Activated T-cell treated with anti-CD3 and anti-CD28 coated beads for 24 hours (primary cell): Measurements from ENCODE around the gene AKT2.
"Not testable (repeated sequence)": the region's sequence is repeated elsewhere in the genome, so short reads cannot be mapped to it uniquely, and the experiment has no call there.

Experiments
- DNase-seq: peaks from one replicate; pipeline ENCODE4 v3.0.0-alpha.2; 2020; ENCODE audit warnings: low read depth

The AKT2 gene

GRCh38 chr19:40219029-40219428 lies 66.1 kb downstream of the AKT2 start:
- not testable (repeated sequence) for DNase-seq

GRCh38 chr19:40217934-40218890 lies 66.9 kb downstream of the AKT2 start, which contains the start of gene TTC9B:
Gene TTC9B, minus strand, starts transcription at chr19:40218384. Its CDS starts 3 bp downstream, at chr19:40218381.
- DNase-seq, result peak; percentile 13

- no peak for DNase-seq
These were observed 67.9 kb downstream of the AKT2 start for GRCh38 chr19:40217027-40217810.

GRCh38 chr19:40216777-40217026 lies 68.4 kb downstream of the AKT2 start:
- DNase-seq, result no peak

- DNase-seq, result no peak
These were observed 69.0 kb downstream of the AKT2 start for GRCh38 chr19:40216013-40216776.

GRCh38 chr19:40214936-40215335 lies 70.2 kb downstream of the AKT2 start:
- DNase-seq, result no peak

GRCh38 chr19:40213882-40214570 lies 71.1 kb downstream of the AKT2 start:
- no peak for DNase-seq

GRCh38 chr19:40213251-40213829 lies 71.8 kb downstream of the AKT2 start:
- DNase-seq, result no peak

- DNase-seq, result no peak
These were observed 74.3 kb downstream of the AKT2 start for GRCh38 chr19:40210889-40211288.

- no peak for DNase-seq
These were observed 76.5 kb downstream of the AKT2 start for GRCh38 chr19:40208602-40209001.

- no peak for DNase-seq
These were observed 79.4 kb downstream of the AKT2 start for GRCh38 chr19:40205760-40206159.

- no peak for DNase-seq
These were observed 80.8 kb downstream of the AKT2 start for GRCh38 chr19:40204381-40204780.

GRCh38 chr19:40200341-40201099 lies 84.6 kb downstream of the AKT2 start:
- DNase-seq, result no peak

- no peak for DNase-seq
These were observed 86.7 kb downstream of the AKT2 start for GRCh38 chr19:40198272-40198990.

GRCh38 chr19:40193587-40193849 lies 91.6 kb downstream of the AKT2 start:
- no peak for DNase-seq

GRCh38 chr19:40192758-40193586 lies 92.2 kb downstream of the AKT2 start:
- no peak for DNase-seq

- DNase-seq, result no peak
These were observed 93.1 kb downstream of the AKT2 start for GRCh38 chr19:40191836-40192646.
